ENCODE data around the gene MTX1.

The MTX1 gene

GRCh38 chr1:155200920-155201319 lies 7.6 kb upstream of the MTX1 start:
- H3K27me3 ChIP-seq (ENCODE audit: insufficient read depth, low read length) = no peaks in the 10 kb centered on the region
- H3K36me3 ChIP-seq (ENCODE audit: insufficient read depth, low read length) = peaks cover 16% of the 10 kb centered on the region; the same call in 1 of the 2 replicates
- no peak overlapping the region for H2AFZ ChIP-seq (ENCODE audit: low read length, unreplicated experiment)
- H3K4me1 ChIP-seq (ENCODE audit: control insufficient read depth, insufficient read depth, low read length, unreplicated experiment) = peaks cover 11% of the 10 kb centered on the region
- H3K79me2 ChIP-seq (ENCODE audit: control insufficient read depth, insufficient read depth, low read length, unreplicated experiment) = peaks cover 11% of the 10 kb centered on the region
- H3K4me3 ChIP-seq (ENCODE audit: low read depth, low read length) = no peak overlapping the region
- no peak overlapping the region for H3K27ac ChIP-seq (ENCODE audit: low read depth, low read length)

- Histone ChIP-seq H3K4me3 (ENCODE audit: low read depth, low read length) (no peak overlapping the region), H3K27me3 (ENCODE audit: insufficient read depth, low read length) (no peaks in the 10 kb centered on the region), H3K36me3 (ENCODE audit: insufficient read depth, low read length) (peaks cover 7% of the 10 kb centered on the region; the same call in 1 of the 2 replicates), H3K27ac (ENCODE audit: low read depth, low read length) (no peak overlapping the region), H3K79me2 (ENCODE audit: control insufficient read depth, insufficient read depth, low read length, unreplicated experiment) (no peaks in the 10 kb centered on the region), H2AFZ (ENCODE audit: low read length, unreplicated experiment) (no peak overlapping the region), H3K4me1 (ENCODE audit: control insufficient read depth, insufficient read depth, low read length, unreplicated experiment) (peaks cover under 1% of the 10 kb centered on the region)
Observed at GRCh38 chr1:155202198-155202597, 6.3 kb upstream of the MTX1 start.

- Histone ChIP-seq H3K4me1 (ENCODE audit: control insufficient read depth, insufficient read depth, low read length, unreplicated experiment) (peaks cover 8% of the 10 kb centered on the region), H3K27me3 (ENCODE audit: insufficient read depth, low read length) (no peaks in the 10 kb centered on the region), H3K36me3 (ENCODE audit: insufficient read depth, low read length) (peaks cover 7% of the 10 kb centered on the region; the same call in 1 of the 2 replicates), H3K79me2 (ENCODE audit: control insufficient read depth, insufficient read depth, low read length, unreplicated experiment) (peaks cover 5% of the 10 kb centered on the region), H2AFZ (ENCODE audit: low read length, unreplicated experiment) (no peak overlapping the region), H3K27ac (ENCODE audit: low read depth, low read length) (no peak overlapping the region), H3K4me3 (ENCODE audit: low read depth, low read length) (no peak overlapping the region)
Observed at GRCh38 chr1:155202731-155203515, 5.6 kb upstream of the MTX1 start.

GRCh38 chr1:155205035-155205434 lies 3.5 kb upstream of the MTX1 start:
- Histone ChIP-seq H3K4me3 (ENCODE audit: low read depth, low read length) (no peak overlapping the region), H3K27ac (ENCODE audit: low read depth, low read length) (no peak overlapping the region), H3K79me2 (ENCODE audit: control insufficient read depth, insufficient read depth, low read length, unreplicated experiment) (peaks cover 9% of the 10 kb centered on the region), H3K27me3 (ENCODE audit: insufficient read depth, low read length) (no peaks in the 10 kb centered on the region), H2AFZ (ENCODE audit: low read length, unreplicated experiment) (no peak overlapping the region), H3K4me1 (ENCODE audit: control insufficient read depth, insufficient read depth, low read length, unreplicated experiment) (peaks cover 15% of the 10 kb centered on the region), H3K36me3 (ENCODE audit: insufficient read depth, low read length) (peaks cover 7% of the 10 kb centered on the region; the same call in 1 of the 2 replicates)

- 0 out of 2 replicates have a peak, but pooled peaks cover 3% of the 10 kb centered on the region for H3K36me3 ChIP-seq (ENCODE audit: insufficient read depth, low read length)
- no peak overlapping the region for H2AFZ ChIP-seq (ENCODE audit: low read length, unreplicated experiment)
- H3K27me3 ChIP-seq (ENCODE audit: insufficient read depth, low read length) = no peaks in the 10 kb centered on the region
- peaks cover 10% of the 10 kb centered on the region for H3K79me2 ChIP-seq (ENCODE audit: control insufficient read depth, insufficient read depth, low read length, unreplicated experiment)
- peaks cover 22% of the 10 kb centered on the region for H3K4me1 ChIP-seq (ENCODE audit: control insufficient read depth, insufficient read depth, low read length, unreplicated experiment)
- no peak overlapping the region for H3K27ac ChIP-seq (ENCODE audit: low read depth, low read length)
- no peak overlapping the region for H3K4me3 ChIP-seq (ENCODE audit: low read depth, low read length)
Observed at GRCh38 chr1:155205969-155206593, 2.4 kb upstream of the MTX1 start.

- H3K79me2 ChIP-seq (ENCODE audit: control insufficient read depth, insufficient read depth, low read length, unreplicated experiment) = peaks cover 10% of the 10 kb centered on the region
- peaks cover 22% of the 10 kb centered on the region for H3K4me1 ChIP-seq (ENCODE audit: control insufficient read depth, insufficient read depth, low read length, unreplicated experiment)
- H3K36me3 ChIP-seq (ENCODE audit: insufficient read depth, low read length) = no peaks in the 10 kb centered on the region
- peak overlapping the region; percentile 67 for H2AFZ ChIP-seq (ENCODE audit: low read length, unreplicated experiment)
- no peaks in the 10 kb centered on the region for H3K27me3 ChIP-seq (ENCODE audit: insufficient read depth, low read length)
- H3K27ac ChIP-seq (ENCODE audit: low read depth, low read length) = peak overlapping the region; percentile 98
- peak overlapping the region; percentile 91 for H3K4me3 ChIP-seq (ENCODE audit: low read depth, low read length)
Observed at GRCh38 chr1:155206891-155207805, 1.3 kb upstream of the MTX1 start.

- H3K79me2 ChIP-seq (ENCODE audit: control insufficient read depth, insufficient read depth, low read length, unreplicated experiment) = peaks cover 10% of the 10 kb centered on the region
- peaks cover 22% of the 10 kb centered on the region for H3K4me1 ChIP-seq (ENCODE audit: control insufficient read depth, insufficient read depth, low read length, unreplicated experiment)
- H2AFZ ChIP-seq (ENCODE audit: low read length, unreplicated experiment) = peak within 1 kb of the TSS; percentile 67
- peak within 1 kb of the TSS; percentile 98 for H3K27ac ChIP-seq (ENCODE audit: low read depth, low read length)
- no peaks in the 10 kb centered on the region for H3K36me3 ChIP-seq (ENCODE audit: insufficient read depth, low read length)
- peak within 1 kb of the TSS; percentile 91 for H3K4me3 ChIP-seq (ENCODE audit: low read depth, low read length)
- H3K27me3 ChIP-seq (ENCODE audit: insufficient read depth, low read length) = no peaks in the 10 kb centered on the region
Observed at GRCh38 chr1:155207806-155208540, 522 bp upstream of the MTX1 start, which contains the start of gene THBS3. THBS3 (minus strand) TSS chr1:155207897; CDS start chr1:155207876, 21 bp downstream.

- Histone ChIP-seq H3K4me1 (ENCODE audit: control insufficient read depth, insufficient read depth, low read length, unreplicated experiment) (peaks cover 22% of the 10 kb centered on the region), H3K27ac (ENCODE audit: low read depth, low read length) (peak overlapping the region; percentile 98), H3K4me3 (ENCODE audit: low read depth, low read length) (peak overlapping the region; percentile 91), H3K79me2 (ENCODE audit: control insufficient read depth, insufficient read depth, low read length, unreplicated experiment) (peaks cover 10% of the 10 kb centered on the region), H3K36me3 (ENCODE audit: insufficient read depth, low read length) (no peaks in the 10 kb centered on the region), H2AFZ (ENCODE audit: low read length, unreplicated experiment) (no peak overlapping the region), H3K27me3 (ENCODE audit: insufficient read depth, low read length) (no peaks in the 10 kb centered on the region)
Observed at GRCh38 chr1:155209312-155209721, 822 bp downstream of the MTX1 start.

- Histone ChIP-seq H3K27ac (ENCODE audit: low read depth, low read length) (no peak overlapping the region), H2AFZ (ENCODE audit: low read length, unreplicated experiment) (no peak overlapping the region), H3K4me1 (ENCODE audit: control insufficient read depth, insufficient read depth, low read length, unreplicated experiment) (peaks cover 22% of the 10 kb centered on the region), H3K27me3 (ENCODE audit: insufficient read depth, low read length) (no peaks in the 10 kb centered on the region), H3K79me2 (ENCODE audit: control insufficient read depth, insufficient read depth, low read length, unreplicated experiment) (peaks cover 10% of the 10 kb centered on the region), H3K4me3 (ENCODE audit: low read depth, low read length) (peak overlapping the region; percentile 91), H3K36me3 (ENCODE audit: insufficient read depth, low read length) (no peaks in the 10 kb centered on the region)
Observed at GRCh38 chr1:155210314-155211104, 2.0 kb downstream of the MTX1 start.

All from ACC112 (cell line).